K562 (cell line): ENCODE measurements around the gene DNAJC19.

Experiments used
- BHLHE40 ChIP-seq: IDR thresholded peaks from 2 replicates; pipeline ENCODE4 v1.6.1; 2011; ENCODE audit warnings: low read length, improper control_type of control experiment
- CTCF ChIP-seq, 3 experiments: IDR thresholded peaks in 2 of 3; conservative IDR thresholded peaks in 1 of 3; 2 replicates each; pipeline ENCODE4 v1.5.1; 2011 to 2012; ENCODE audit warnings: low read length in 3 of 3, mild to moderate bottlenecking in 3 of 3, control low read depth in 2 of 3, improper control_type of control experiment in 1 of 3, inconsistent platforms in 1 of 3, low read depth in 1 of 3, mixed read lengths in 1 of 3, moderate library complexity in 1 of 3; ENCODE audit not compliant: insufficient read depth in 2 of 3
- EP300 ChIP-seq: IDR thresholded peaks from 2 replicates; pipeline ENCODE4 v1.6.1; 2012; ENCODE audit warnings: low read length, improper control_type of control experiment
- NFIC ChIP-seq: fragments of 450-650 bp; IDR thresholded peaks from 2 replicates; pipeline ENCODE4 v1.6.1; 2017; ENCODE audit warnings: mild to moderate bottlenecking, inconsistent platforms
- POLR2A ChIP-seq: fragments of 450-650 bp; conservative IDR thresholded peaks from 2 replicates; pipeline ENCODE4 v1.6.1; 2016
- SMC3 ChIP-seq: conservative IDR thresholded peaks from 2 replicates; pipeline ENCODE4 v1.6.1; 2011; ENCODE audit warnings: low read depth, low read length, improper control_type of control experiment; ENCODE audit not compliant: insufficient read depth
- USF1 ChIP-seq: sonication (generic); formaldehyde crosslinking; IDR thresholded peaks from 2 replicates; pipeline ENCODE4 v1.9.0; 2022; ENCODE audit warnings: mild to moderate bottlenecking, missing genetic modification reagents
- YBX1 ChIP-seq: fragments of 450-650 bp; IDR thresholded peaks from 2 replicates; pipeline ENCODE4 v1.7.1; 2016; ENCODE audit warnings: mild to moderate bottlenecking
- ZNF184 ChIP-seq: sonication (generic); formaldehyde crosslinking; IDR thresholded peaks from 2 replicates; pipeline ENCODE4 v1.5.0; 2020; ENCODE audit warnings: missing genetic modification reagents
- TF ChIP-seq, protein P1 (sequence below): sonication (generic); formaldehyde crosslinking; IDR thresholded peaks from 2 replicates; pipeline ENCODE4 v1.8.1; 2023; ENCODE audit warnings: mild to moderate bottlenecking, missing genetic modification reagents, moderate library complexity

GRCh38 chr3:180979961-180980360 lies 9.6 kb downstream of the DNAJC19 start:
- TF ChIP-seq USF1 (CRISPR knock-in tag) (no peak), YBX1 (no peak), EP300 (no peak), ZNF184 (CRISPR knock-in tag) (no peak), BHLHE40 (no peak), CTCF (IDR thresholded peaks at IDR 0.05 in 2 of 3, conservative IDR thresholded peaks at IDR 0.05 in 1 of 3; ENCODE audit: insufficient read depth in 2 of 3, low read depth in 1 of 3, low read length in 3 of 3) (no peak), POLR2A (no peak), NFIC (no peak), SMC3 (no peak)
- TF ChIP-seq, protein P1, sequence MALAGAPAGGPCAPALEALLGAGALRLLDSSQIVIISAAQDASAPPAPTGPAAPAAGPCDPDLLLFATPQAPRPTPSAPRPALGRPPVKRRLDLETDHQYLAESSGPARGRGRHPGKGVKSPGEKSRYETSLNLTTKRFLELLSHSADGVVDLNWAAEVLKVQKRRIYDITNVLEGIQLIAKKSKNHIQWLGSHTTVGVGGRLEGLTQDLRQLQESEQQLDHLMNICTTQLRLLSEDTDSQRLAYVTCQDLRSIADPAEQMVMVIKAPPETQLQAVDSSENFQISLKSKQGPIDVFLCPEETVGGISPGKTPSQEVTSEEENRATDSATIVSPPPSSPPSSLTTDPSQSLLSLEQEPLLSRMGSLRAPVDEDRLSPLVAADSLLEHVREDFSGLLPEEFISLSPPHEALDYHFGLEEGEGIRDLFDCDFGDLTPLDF (CRISPR knock-in tag), result no peak
